ENCODE data around the gene VPS25. TPM values are rescaled to one million over a fixed set of nuclear protein-coding genes. Genes with fewer than 3 reads are reported as not detected.

Gene VPS25
- polyA plus RNA-seq, 2 of the 4 experiments (the other 2 are of a cell fraction), result 119 to 143 TPM

DNA sequence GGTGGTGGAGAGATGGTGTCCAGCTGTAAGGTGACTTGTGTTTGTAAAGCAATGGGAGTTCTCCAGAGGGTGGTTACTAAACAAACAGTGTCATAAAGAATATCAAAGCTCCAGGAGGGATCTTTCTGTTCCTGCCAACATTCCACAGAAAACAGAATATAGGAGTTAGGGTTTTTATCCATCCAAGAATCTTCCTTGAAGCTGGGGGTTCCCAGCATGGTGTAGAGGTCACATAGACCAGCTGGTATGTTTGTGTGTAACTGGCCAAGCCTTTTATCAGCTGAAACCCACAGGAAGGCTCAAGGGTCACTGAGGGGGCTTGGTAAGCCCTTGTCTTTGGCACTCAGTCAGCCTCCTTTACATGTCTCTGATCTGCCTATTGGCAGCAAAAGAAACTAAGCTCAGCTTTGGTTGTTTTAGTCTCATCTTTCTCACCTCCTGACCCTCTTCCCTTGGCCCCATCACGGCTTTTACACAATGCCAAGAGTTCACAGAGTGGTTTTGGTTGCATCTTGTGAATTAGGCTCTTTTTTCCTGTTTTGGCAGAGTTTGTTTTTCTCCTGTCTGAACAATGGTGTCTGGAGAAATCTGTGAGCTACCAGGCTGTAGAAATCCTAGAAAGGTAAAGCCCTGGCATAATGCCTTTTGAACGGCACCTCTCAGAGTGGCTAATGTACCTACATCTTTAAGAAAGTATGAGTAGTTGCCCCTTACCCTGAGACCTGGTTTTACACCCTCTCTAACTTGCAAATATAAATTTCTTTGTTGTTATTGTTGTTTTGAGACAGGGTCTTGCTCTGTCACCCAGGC is 30.0 kb downstream of the VPS25 start:
- peak overlapping the region; percentile 55 to 70; a peak in 5 of 6 replicates for H3K27ac ChIP-seq
- DNase-seq (ENCODE audit: low read depth in 1 of 2, low spot score in 1 of 2) (peak in 1 of 2 experiments; percentile 66), FAIRE-seq (no peak), ATAC-seq (peak; percentile 3 to 10; a peak in 3 of 6 replicates)
- H3K4me2 ChIP-seq, result peak overlapping the region; percentile 52
- TF ChIP-seq GATA3 (IDR thresholded peaks at IDR 0.05; ENCODE audit: borderline replicate concordance), result peak; percentile 52
- TF ChIP-seq JUN (IDR thresholded peaks at IDR 0.05), result peak in 1 of 2 experiments; percentile 73; a peak in 2 of 5 replicates
- TF ChIP-seq ZFP36 (IDR thresholded peaks at IDR 0.05; ENCODE audit: borderline replicate concordance, partially characterized antibody), result no peak
- no peak for TF ChIP-seq USF2 (IDR thresholded peaks at IDR 0.05)
- TF ChIP-seq HEYL (CRISPR knock-in tag; IDR thresholded peaks at IDR 0.05), result no peak
- TF ChIP-seq EP300 (IDR thresholded peaks at IDR 0.05), result peak in 1 of 2 experiments; percentile 63; a peak in 1 of 5 replicates
- no peak overlapping the region for H3K4me3 ChIP-seq
- 33% methylated on average over 2 of the region's 2 CpGs for WGBS (ENCODE audit: missing lambda C conversion rate)
- ChIA-PET CTCF (interaction anchor here (1.0 to 24.6 kb wide), 9 partner anchors 8 to 134 kb away, joined by 3 to 336 read pairs (median 6); partner anchors contain the start of genes BECN1, RAMP2 and VPS25), POLR2A (interaction anchor here (0.5 to 2.5 kb wide), 2 partner anchors 21 to 36 kb away, joined by 4 to 14 read pairs; partner anchors contain the start of gene BECN1)
- no peaks in the 10 kb centered on the region for H3K9me3 ChIP-seq
- H3K4me1 ChIP-seq, result peaks cover 39% of the 10 kb centered on the region

GRCh38 chr17:42804918-42805367 is 31.7 kb downstream of the VPS25 start:
- Histone ChIP-seq H3K27ac (peak overlapping the region in 1 of 2 experiments; percentile 5; a peak in 2 of 6 replicates), H3K4me1 (peaks cover 47% of the 10 kb centered on the region), H3K4me3 (no peak overlapping the region), H3K4me2 (no peak overlapping the region), H3K9me3 (no peaks in the 10 kb centered on the region)
- CTCF ChIA-PET, result interaction anchor here (0.6 to 24.6 kb wide), 4 partner anchors 13 to 81 kb away, joined by 3 to 336 read pairs (median 13); partner anchors contain the start of gene BECN1
- DNase-seq (ENCODE audit: low read depth in 1 of 2, low spot score in 1 of 2) (peak in 1 of 2 experiments; percentile 60), FAIRE-seq (no peak), ATAC-seq (peak in 1 of 2 experiments; percentile 8; a peak in 2 of 6 replicates)
- TF ChIP-seq ZNF302 (CRISPR knock-in tag; IDR thresholded peaks at IDR 0.05) (no peak), NFE2L2 (conservative IDR thresholded peaks at IDR 0.05; ENCODE audit: low read length) (no peak), ELK1 (IDR thresholded peaks at IDR 0.05; ENCODE audit: low read depth, low read length) (no peak), KDM1A (IDR thresholded peaks at IDR 0.05; ENCODE audit: low read depth) (no peak), ZSCAN20 (CRISPR knock-in tag; IDR thresholded peaks at IDR 0.05) (no peak), MAZ (IDR thresholded peaks at IDR 0.05; ENCODE audit: borderline replicate concordance, low read depth, low read length) (no peak), GATA3 (IDR thresholded peaks at IDR 0.05; ENCODE audit: borderline replicate concordance) (no peak), CTCF (IDR thresholded peaks at IDR 0.05) (no peak), FOSB (CRISPR knock-in tag; IDR thresholded peaks at IDR 0.05) (no peak), ZC3H11A (IDR thresholded peaks at IDR 0.05) (no peak), BHLHE40 (IDR thresholded peaks at IDR 0.05; ENCODE audit: low read depth, low read length) (no peak), JUN (IDR thresholded peaks at IDR 0.05) (no peak), FOSL2 (IDR thresholded peaks at IDR 0.05) (no peak), FOSL2 (CRISPR knock-in tag; IDR thresholded peaks at IDR 0.05) (no peak), HDAC2 (IDR thresholded peaks at IDR 0.05) (no peak), POLR2A (IDR thresholded peaks at IDR 0.05; ENCODE audit: low read length) (no peak), CBX8 (IDR thresholded peaks at IDR 0.05) (no peak), RNF2 (IDR thresholded peaks at IDR 0.05; ENCODE audit: borderline replicate concordance, low read depth) (no peak), PHF8 (IDR thresholded peaks at IDR 0.05; ENCODE audit: borderline replicate concordance, low read depth) (no peak)
- TF ChIP-seq, protein P1, sequence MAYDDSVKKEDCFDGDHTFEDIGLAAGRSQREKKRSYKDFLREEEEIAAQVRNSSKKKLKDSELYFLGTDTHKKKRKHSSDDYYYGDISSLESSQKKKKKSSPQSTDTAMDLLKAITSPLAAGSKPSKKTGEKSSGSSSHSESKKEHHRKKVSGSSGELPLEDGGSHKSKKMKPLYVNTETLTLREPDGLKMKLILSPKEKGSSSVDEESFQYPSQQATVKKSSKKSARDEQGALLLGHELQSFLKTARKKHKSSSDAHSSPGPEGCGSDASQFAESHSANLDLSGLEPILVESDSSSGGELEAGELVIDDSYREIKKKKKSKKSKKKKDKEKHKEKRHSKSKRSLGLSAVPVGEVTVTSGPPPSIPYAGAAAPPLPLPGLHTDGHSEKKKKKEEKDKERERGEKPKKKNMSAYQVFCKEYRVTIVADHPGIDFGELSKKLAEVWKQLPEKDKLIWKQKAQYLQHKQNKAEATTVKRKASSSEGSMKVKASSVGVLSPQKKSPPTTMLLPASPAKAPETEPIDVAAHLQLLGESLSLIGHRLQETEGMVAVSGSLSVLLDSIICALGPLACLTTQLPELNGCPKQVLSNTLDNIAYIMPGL (CRISPR knock-in tag; IDR thresholded peaks at IDR 0.05; ENCODE audit: borderline replicate concordance), result no peak
- POLR2A ChIA-PET, result interaction anchor here (1.1 kb wide), 1 partner anchor 19 kb away, joined by 3 read pairs; the partner anchor contains the start of gene BECN1
- WGBS (ENCODE audit: missing lambda C conversion rate), result 70% methylated on average over 1 of the region's 1 CpG

Measured in A549 (cell line).